Epithelial cell of prostate (primary cell): ENCODE measurements around the gene THADA.
"Not testable (repeated sequence)": the region's sequence is repeated elsewhere in the genome, so short reads cannot be mapped to it uniquely, and the experiment has no call there.

Experiments used
- DNase-seq: peaks from one replicate; pipeline ENCODE4 v3.0.0-alpha.2; 2011; ENCODE audit warnings: low read depth, low spot score
- H3K27ac ChIP-seq: fragments of 450-650 bp; 2 replicates; pipeline ENCODE4 v1.5.1; 2017; ENCODE audit warnings: mild to moderate bottlenecking

Gene THADA

DNA sequence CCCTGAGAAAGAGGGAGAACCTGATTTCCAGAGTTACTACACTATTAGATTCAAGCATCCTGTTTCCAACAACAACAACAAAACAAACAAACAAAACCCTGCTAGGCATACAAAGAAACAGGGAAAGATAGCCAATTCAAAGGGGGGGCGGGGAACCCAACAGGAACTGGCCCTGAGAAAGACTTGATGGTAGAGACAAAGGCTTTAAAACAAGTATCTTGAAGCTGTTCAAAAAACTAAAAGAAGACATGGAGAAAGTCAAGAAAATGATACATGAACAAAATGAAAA lies 147.1 kb downstream of the THADA start:
- no peak overlapping the region for H3K27ac ChIP-seq
- no peak for DNase-seq

DNA sequence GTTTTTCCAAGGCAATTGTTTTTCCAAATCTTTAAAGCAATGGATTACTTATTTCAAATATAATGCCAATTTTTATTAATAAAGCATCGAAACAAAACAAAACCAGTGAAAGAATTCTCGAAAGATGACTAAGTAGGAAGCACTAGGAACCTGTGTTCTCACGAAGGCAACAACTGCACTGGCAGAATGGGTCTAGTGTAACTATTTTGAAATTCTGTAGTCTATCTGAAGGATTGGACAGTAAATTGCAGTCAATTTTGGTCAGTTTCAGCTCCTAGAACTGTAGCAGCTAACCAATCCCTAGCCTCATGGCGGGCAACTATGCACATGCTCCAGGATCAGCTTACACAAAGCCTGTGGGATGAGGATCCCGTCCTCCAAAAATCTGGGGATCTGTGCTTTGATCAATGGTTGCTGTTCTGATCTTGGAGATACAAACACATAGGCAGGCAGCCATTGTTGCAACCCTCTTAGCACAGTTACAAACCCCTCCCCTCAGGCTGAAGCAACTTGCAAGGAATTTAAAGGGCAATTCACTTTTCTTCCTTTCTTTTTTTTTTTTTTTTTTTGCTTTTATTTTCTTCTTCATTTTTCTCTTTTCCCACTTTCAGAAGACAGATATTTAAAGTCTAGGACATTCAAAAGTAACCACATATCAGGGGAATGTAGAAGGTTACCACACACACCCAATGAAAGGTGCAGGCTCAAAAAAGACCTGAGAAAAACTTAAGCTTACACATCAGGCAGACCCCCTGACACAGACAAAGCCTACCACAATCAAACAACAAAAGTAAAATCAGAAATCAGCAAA lies 147.6 kb downstream of the THADA start:
- H3K27ac ChIP-seq = no peak overlapping the region

DNA sequence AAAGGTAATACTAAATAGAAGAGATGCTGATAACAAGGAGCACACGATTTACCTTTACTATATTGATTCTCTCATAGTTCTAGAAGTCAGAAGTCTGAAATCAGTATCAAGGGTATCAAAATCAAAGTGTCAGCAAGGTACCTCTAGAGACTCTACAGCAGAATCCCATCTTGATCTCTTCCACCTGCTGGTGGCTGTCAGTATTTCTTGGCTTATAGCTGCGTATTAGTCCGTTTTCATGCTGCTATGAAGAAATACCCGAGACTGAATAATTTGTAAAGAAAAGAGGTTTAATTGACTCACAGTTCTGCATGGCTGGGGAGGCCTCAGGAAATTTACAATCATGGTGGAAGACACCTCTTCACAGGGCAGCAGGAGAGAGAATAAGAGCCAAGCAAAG lies 149.1 kb downstream of the THADA start:
- H3K27ac ChIP-seq, DNase-seq: not testable (repeated sequence)

More for the DNA sequence above, 147.6 kb downstream of the THADA start:
- DNase-seq = no peak

DNA sequence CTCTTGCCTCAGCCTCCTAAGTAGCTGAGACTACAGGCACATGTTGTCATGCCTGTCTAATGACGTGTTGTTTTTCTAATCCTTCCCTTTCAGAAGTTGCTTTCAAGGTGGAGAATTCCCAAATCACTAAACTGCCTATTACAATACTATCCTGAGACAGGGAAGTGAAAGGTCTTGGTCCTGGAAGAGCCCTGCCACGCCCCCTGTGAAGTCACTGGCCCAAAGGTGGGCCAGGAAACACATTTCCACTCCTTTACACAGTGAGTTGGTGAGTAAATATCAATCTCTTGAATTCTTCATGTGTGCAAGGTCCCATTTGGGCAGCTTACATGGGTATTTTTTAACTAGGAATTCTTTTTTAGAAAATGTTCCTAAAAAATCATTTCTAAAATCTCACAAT lies 150.1 kb downstream of the THADA start:
- DNase-seq = no peak
- H3K27ac ChIP-seq = no peak overlapping the region

DNA sequence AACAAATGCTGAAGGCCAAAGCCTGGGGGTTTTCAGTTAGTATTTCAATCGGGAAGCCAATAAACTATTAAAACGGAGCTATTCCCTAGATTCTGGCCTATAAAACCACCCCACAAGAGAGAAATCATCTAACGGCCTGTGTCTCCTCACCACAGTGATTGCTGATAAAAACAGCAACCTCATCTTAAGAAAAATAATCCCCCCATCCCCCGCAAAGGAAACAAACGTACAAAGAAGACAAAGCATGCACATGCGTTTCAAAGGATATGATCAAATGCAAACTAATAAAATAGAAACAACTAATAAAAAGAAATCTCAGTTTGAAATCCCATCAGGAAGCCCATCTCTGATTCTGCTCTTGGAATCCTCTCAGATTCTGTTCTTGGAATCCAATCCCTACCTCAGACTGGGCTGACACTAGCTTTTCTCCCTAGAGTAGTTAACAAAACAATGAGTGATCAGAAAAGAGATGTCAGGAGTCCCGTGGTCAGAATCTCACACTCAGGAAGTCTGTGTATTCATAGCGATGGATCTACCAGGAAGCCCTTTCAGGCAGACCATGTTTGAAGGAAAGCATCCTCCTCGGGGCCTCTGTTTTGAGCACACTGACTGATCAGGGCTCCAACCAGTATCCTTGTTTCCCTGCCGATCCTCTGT lies 150.7 kb downstream of the THADA start:
- DNase-seq = no peak
- no peak overlapping the region for H3K27ac ChIP-seq

DNA sequence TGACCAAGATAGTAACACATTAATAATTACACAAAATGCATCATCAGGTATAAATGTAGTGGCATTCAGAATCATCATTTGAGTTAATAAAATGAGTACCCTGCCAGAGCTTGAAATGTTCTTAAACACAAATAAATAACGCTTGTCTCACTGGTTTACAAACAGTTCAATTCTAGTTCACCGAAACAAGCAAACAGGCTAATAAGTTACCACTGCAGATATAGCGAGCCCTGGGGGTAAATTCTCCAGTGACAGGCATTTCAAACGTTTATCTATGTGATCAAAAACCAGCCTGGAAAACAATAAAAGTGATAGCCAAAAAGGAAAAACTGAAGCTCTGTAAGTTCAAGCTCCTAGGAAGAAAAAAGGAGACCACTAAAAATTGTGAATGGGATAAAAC lies 152.6 kb downstream of the THADA start:
- no peak overlapping the region for H3K27ac ChIP-seq
- DNase-seq = no peak

DNA sequence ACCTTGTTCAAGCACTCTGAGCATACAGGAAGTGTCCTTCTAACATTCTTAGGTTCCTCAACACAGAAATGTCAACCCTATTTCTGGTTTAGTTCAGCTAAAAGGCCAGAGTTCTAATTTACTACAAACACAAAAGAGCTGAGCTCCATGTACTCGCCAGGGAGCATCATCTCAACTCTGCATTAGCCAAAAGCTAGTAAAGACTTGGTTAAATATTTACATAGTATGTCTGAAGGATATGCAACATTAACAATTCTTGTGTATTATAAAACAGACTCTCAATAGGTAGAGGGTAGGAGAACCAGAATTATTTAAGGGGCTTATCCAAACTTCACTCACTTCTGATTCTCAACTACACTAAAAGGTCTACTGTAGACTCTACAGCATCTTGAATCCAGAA lies 154.6 kb downstream of the THADA start:
- H3K27ac ChIP-seq = no peak overlapping the region
- DNase-seq = no peak

DNA sequence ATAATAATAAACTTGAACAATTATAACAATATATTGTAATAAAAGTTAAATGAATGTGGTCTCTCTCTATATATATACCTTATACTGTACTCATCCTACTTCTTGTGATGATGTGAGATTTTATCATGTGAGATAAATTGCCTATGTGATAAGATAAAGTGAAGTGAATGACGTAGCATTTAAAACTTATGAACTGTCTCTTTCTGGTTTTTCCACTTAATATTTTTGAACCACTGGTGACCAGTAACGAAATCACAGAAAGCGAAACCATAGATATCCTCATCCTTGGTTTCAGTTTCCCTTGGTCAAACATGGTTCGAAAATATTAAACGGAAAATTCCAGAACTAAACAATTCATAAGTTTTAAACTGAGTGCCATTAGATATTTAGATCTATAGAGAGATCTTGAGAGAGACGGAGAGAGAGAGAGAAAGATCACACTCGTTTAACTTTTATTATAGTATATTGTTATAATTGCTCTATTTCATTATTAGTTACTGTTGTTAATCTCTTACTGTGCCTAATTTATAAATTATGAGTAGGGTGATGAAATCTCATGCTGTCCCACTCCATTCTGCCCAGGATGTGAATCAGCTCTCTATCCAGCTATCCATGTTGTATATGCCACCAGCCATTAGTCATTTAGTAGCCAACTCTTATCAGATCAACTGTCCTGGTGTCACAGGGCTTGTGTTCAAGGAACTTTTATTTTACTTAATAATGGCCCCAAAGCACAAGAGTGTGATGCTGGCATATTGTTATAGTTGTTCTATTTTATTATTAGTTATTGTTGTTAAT lies 156.8 kb downstream of the THADA start:
- H3K27ac ChIP-seq = peak overlapping the region; percentile 51
- DNase-seq = no peak

DNA sequence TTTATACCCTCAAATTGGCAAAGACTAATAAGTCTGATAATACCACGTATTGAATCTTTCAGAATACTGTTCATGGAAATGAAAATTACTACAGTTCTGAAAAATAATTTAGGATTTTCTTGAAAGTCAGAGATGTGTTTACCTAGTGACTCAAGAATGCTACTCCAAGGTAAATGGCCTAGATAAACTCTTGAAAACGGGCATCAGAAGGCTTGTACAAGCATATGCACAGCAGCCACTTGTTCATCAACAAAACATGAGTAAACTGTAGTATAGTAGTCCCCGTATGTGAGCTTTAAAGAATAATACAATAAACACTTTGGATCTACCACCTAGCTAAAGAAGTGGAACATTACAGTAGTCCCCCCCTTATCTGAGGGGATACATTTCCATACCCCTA lies 157.5 kb downstream of the THADA start:
- DNase-seq = peak; percentile 24

DNA sequence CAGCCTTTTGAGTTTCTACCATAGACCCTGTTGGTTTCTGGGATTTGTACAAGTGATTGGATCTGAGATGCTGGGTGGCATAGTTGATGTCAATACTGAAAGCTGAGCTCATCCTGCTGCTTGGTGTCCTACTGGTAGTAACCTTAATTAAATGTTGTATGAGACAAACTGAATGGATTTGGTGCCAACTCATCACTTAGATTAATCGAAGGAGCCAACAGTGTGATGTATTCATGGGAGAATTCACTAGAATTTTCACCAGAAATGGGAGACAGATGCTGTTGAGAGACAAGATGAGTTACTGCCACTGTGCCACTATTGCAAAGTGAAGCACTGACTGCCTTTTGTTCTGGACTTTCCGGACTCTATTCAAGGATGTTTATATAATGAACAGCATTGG lies 158.5 kb downstream of the THADA start:
- DNase-seq = no peak
- no peak overlapping the region for H3K27ac ChIP-seq

More for the DNA sequence above, 157.5 kb downstream of the THADA start:
- H3K27ac ChIP-seq = peak overlapping the region; percentile 51

DNA sequence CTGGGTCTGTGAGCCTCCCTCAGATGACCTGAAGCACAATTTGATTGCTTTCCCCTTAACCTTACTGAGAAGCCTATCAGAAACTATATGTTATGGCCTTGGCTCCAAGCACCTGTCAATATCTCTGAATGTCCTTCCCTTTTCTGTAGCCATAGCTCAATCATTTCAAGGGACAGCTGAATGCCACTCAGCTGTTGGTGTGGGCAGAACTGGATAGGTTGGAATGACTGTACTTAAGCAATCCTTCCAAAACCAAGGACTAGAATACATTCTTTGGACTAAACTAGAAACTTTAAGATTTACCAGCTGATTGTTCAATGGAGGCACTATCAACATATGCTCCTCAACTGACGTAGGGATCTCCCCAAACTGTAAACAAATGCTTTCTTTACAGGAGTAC lies 159.4 kb downstream of the THADA start:
- no peak for DNase-seq
- H3K27ac ChIP-seq = no peak overlapping the region

DNA sequence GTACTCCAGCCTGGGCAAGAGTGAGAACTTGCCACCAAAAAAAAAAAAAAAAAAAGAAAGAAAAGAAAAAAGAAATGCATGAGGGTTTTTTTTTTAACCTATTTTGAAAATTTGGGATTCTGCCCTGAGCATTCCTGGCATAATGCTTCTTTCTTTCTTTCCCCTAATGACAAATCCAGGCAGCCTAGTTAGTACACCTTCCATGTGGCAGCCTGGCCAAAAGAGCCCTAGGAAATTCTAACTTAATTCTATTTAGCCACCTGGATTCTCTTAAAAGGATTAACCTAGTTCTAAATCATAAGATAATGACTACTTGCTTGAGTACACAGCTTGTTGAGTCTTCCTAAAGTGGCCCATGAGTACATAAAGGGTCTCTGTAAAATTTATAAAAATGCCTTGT lies 160.1 kb downstream of the THADA start:
- no peak overlapping the region for H3K27ac ChIP-seq
- DNase-seq = no peak

DNA sequence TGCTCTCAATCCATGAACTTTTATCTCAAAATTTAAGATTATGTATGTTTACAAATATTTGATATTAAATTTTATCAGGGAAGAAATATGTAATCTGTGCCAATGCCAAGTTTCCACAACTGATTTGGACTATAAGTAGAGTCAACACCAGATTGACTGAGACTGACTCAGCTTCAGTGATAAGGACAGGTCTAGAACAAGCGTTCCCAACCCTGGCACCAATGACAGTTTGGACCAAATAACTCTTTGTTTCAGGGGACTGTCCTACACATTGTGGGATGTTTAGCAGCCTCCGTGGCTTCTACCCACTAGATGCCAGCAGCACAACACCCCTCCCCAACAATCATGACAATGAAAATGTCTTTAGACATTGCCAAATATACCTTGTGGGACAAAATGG lies 165.3 kb downstream of the THADA start:
- DNase-seq = no peak
- no peak overlapping the region for H3K27ac ChIP-seq

DNA sequence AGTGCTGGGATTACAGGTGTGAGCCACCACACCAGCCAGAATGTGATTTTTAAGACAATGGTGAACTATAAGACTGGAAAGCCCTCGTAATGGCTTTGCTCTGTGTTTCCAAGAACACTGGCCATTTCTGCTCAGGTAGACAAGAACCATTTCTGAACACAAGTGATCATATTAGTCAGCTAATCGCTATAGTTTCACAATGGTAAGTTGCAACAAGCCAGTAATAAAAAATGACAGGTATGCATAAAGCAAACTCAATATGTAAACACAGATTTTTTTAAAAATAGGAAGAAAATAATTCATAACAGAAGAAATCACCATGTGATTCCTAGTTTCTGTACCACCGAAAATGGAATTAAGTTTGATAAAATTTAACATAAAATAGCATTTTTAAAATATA lies 166.5 kb downstream of the THADA start:
- H3K27ac ChIP-seq = peak overlapping the region; percentile 25
- DNase-seq = peak; percentile 48

DNA sequence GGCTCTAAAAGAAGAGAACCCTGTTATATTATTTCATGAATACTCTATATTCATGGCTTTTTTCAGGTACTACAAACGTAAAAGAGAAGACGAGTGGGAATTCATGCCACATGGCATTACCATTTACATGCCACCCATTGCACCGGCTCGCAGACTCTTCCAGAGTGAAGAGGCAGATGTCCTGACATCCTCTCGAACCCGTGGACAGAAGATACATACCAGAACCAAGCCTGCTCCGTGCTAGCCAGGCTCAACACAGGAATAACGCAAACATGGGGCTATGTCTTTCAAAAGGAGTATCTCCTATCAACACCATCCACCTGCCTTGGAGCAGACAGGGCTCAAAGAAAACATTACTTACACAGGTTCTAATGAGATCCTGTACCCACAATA lies 168.8 kb downstream of the THADA start:
- no peak for DNase-seq
- H3K27ac ChIP-seq = peak overlapping the region; percentile 92

DNA sequence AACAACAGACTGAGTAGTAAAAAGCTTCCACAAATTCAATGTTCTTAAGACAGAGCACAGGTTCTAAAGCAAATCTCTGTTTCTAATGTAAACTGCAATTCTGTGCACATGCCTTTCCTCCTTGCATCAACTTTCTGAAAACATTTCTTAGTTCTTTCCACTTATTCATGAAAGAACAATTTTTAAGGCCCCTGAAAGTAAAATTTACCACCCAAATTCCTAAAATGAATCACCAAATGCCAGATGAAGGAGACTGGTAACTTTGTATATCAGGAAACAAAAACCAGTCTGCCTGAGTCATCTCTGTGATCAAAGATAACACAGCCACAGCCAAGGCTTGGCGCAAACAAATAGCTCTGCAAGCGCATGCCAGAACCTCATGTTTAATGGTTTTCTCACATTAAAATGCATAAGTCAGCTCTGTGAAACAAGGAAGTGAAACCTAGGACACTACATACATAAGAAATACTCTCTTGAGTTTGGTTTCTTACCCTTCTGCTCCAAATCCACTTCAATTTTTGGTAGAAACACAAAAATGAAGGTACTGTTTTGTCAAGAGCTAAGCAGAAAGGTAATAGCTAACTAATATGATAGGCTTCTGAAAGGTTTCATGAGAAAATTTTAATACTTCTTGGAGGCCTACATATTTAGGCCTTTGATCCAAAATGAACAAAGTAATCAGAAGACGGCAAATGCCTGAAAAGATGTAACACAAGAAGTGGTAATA lies 169.4 kb downstream of the THADA start:
- H3K27ac ChIP-seq = peak overlapping the region; percentile 92
- DNase-seq = peak; percentile 99

DNA sequence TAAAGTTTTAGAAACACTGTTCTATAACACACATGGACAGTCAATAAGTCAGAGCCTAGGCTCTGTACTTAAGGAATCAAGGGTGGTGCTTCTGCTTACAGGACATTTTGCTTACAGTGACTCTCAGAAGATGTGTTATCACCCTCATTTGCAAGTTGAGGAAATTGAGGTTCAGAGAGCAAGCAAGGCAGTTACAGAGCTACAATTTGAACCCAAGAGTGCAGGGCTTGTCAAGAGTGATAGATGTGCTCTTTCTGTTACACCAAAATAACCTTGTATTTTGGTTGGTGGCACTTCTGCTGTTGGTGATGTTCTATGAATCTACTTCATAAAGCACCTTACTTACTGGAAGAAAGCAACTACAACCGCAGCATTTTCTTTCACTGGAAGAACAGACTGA lies 170.2 kb downstream of the THADA start:
- H3K27ac ChIP-seq = peak overlapping the region; percentile 92
- DNase-seq = no peak

DNA sequence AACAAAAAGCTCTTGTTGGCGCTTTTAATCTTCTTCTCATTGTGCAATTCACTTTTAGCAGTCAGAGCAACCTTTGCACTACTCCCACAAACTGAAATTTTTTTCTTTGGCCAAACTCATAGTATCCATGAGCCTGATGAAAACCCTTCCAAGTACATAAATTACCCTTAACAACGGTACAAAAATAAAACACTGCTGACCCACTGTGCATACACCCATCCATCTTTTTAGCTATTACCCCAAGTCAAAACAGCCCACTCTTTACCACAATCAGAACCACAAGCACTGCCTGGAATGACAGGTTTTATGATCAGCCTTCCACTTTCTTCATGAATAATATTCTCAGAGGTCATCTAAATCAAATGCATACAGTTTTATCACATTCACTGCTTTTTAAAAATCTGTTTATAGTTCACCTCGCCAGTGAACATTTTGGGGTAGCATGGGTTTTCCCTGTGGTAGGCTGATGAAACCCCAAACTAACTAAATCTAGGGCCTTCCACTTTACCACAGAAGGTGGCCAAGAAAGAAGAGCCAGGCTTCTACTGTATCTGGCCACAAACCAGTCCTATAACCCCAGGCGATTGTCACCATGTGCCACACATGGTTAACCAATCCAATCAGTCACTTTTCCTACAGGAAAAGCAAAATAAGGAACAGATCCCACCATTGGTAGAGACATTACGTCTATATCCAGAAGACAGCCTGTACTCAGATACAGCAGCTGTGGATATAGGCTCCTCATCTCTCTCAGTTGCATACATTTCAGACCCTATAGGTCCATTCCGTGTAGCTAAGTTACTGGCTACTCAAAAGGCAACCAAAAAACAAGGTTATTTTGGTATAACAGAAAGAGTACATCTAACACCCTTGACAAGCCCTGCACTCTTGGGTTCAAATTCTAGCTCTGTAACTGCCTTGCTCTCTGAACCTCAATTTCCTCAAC lies 171.3 kb downstream of the THADA start:
- no peak overlapping the region for H3K27ac ChIP-seq
- no peak for DNase-seq

DNA sequence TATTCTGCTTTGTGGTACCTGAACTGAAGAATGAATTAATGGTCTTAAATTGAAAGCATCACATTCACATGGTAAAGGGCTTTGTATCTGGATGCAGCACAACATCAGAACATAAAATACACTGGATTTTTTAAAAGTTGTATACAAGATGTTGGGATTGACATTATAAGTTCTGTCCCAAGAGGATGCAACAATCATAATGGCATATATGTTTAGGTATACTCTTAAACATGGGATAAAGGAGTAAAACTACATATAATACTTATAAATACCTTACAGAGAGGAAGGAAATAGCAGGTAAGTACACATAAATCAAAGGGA lies 171.9 kb downstream of the THADA start:
- H3K27ac ChIP-seq = no peak overlapping the region
- DNase-seq = no peak

DNA sequence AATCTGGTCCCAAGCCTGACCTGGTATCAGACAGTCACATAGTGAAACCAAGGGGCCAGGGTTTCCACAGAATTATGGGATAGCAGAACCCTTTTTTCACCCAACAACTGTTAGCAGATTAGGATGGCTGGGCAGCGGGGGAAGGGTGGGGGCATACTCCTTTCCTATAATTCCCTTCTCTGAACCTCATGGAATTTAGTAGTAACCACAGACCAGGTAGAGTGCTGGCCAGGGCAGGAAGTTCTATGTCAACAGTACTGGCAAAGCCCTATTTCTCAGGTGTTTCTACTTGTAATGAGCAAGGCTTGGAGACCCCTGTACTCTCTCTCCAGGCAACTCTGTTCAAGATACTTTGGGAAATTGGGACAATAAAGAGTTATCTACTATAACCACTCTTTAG lies 174.6 kb downstream of the THADA start:
- no peak for DNase-seq
- peak overlapping the region; percentile 53 for H3K27ac ChIP-seq
